GM18873 (cell line): ENCODE results near the gene GRM8.

Experiments
- ATAC-seq: cut with Tn5 transposase; IDR thresholded peaks from one replicate; pipeline ENCODE4 v1.9.1; 2021; ENCODE audit warnings: mild to moderate bottlenecking, moderate library complexity, moderate number of reproducible peaks; ENCODE audit not compliant: unreplicated experiment, low FRiP score

Gene GRM8

DNA sequence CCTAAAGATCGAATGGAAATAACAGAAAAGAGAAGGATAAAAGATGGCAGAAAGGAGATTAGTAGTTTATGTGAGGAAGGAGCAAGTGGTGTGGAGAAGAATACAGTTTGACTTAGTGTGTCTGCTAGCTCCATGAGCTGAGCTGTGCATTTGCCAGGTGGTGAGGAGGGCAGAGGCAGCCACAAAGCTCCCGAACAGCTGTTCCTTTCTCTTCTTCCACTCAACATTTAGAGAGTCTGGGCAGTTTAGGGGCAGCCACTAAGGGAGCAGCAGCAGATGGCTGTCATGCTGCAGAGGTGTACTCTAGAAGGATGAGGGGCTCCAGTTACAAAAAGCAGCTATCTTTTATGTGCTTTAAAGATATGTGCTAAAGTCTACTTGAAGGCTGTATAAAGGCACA lies 674.4 kb downstream of the GRM8 start:
- ATAC-seq, result no peak

DNA sequence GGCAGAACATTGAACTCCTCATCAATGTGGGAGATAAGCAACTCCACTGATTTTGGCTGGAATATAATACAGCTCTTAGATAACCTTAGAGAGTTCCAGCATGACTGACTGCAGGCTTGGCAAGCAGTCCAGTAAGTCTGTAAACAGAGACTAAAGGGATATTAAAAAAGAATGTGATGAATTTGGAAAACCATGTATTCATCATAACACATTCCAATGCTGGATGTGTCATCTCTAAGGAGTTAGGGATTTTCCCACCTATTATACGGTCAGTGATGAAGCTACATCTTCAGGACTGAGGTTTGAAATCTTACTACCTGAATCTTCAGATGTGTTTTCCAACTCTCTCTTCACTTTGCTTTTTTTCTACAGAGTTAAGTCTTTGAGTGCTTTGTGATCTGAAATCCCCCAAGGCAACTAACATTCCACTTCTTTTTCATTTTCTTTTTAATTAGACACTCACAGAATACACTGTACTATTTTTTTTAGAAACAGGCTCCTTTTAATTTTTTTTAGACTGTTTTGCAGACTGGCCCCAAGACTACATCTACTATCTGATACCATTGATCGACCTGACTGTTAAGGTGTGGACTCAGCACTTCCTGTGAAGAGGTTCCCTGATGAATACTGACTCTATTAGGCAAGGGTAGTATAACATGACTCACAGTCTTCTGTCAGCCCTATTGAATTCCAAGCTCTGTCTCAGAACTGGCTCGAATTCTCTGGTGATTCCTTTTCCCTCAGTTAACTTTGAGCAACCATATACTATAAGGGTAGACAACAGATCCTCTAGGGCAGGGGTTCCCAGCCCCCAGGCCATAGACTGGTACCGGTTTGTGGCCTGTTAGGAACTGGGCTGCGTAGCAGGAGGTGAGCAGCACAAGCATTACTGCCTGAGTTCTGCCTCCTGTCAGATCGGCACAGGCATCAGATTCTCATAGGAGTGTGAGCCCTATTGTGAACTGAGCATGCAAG lies 678.2 kb downstream of the GRM8 start:
- no peak for ATAC-seq

DNA sequence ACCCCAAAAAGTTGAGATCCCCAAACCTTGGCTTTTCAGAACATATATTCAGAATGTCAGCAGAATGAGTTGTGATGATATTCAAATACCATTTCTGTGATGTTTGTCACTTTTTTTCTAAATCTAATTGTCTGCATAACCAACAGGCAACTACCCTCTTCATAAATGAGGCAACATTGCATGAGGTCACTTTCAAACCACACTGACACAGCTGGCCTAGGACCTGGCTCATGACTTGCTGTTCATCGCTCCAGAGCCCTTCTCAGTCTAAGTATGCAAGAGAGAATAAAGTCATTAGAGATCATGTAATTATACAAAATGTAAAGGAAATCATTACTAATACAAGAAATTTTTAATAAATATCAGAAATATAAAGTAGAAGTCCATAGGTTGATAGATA lies 681.9 kb downstream of the GRM8 start:
- no peak for ATAC-seq

DNA sequence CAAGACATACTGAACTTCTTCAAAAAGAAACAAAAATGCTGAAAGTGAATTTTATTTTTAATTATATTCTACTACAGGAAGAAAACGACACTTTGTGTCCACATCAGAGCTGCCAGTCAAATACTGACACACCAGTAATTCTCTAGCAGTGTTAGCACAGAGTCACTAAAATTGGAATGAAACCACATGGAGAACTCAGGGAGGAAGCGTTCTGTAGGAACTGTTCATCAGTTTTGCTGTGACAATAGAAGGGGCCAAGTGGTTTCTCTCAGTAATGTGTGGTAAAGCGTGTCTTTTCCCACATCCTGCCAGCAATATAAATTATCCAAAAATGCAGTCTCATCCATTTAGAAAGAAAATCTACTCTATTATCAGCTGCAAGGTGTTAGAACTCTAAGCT lies 683.3 kb downstream of the GRM8 start:
- no peak for ATAC-seq

DNA sequence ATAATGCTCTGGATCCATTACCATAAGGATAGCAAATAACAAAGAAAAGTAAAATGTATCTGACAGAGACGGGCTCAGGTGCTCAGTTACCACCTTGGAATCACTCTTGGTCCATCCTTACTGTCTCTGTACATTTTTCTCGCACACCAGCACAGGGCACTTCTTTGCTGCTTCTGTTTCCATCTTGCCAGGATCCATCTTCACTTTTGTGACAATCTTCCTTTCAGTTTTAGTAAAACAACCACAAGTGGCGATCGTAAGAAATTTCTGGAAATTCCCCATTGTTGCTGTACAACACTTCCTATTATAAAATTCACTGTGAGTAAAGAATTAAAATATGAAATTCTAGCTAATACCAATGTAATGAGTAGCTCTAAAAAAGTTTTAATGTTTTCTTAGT lies 695.5 kb downstream of the GRM8 start:
- ATAC-seq, result peak; percentile 47

DNA sequence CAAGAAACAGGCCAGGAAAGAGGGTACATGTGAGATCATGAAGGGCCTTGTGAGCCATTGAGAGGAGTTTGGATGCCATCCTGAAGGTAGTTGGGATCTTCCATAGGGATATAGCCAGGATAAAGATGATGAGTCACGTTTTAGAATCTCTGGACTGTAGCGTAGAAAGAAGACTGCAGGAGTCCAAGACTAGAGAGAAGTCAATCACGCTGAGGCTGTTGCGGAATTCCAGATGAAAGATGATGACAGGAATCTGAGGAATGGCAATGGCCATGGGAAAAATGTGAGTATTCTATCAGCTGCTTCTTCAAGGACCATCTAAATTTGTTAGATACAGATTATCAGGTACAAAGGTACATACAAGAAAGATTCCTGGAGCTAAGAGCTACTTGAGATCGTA lies 711.3 kb downstream of the GRM8 start:
- ATAC-seq, result no peak

DNA sequence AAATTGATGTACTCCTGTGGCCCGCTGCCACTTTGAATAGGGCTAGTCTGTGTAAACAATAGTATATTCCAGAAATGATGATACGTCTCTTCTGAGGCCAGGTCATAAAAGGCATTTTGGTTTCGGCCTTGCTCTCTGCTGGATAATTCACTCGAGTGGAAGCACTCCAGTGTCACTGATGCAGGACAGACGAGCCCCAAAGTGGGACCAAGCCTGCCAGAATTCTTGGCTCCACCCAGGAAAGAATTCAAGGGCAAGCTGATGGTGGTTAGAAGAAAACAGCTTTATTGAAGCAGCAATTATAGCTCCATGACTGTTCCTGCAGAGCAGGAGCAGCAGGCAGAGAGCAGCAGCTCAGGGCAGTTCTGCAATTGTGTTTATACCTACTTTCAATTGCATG lies 717.6 kb downstream of the GRM8 start:
- ATAC-seq, result no peak

DNA sequence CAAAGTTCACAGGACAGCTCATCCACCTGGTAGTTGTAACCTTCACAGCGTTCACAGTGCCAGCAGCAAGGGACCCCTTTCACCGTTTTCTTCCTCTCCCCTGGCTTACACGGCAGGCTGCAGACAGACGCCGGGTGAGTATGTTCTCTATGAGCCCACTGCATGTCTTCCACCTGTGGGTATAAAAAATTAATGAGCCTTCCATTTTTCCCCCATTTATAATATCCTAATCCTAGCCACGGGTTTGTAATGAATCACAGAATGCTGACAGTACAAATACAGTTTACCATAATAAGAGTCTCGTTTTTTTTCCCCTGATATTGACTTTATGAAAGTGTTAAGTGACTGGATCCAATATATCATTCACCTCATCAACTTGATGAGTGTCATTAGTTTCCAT lies 719.0 kb downstream of the GRM8 start:
- no peak for ATAC-seq

DNA sequence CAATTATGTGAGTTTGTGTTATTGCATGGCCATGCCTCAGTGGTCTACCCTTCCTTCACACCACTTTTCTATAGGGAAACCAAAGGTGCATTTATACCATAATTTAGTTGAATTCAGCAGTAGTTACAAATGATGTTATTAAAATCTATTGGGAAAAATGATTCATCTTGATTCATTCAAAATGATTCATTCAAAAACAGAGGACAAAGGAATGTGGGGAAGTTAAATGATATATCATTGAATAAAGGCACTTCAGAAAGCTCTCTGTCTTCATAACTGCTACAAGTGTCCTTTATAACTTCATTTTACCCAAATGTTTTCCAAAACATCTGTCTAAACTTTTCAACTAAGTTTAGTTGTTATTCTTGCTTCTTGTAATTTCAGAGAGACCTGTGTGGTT lies 722.9 kb downstream of the GRM8 start:
- no peak for ATAC-seq

DNA sequence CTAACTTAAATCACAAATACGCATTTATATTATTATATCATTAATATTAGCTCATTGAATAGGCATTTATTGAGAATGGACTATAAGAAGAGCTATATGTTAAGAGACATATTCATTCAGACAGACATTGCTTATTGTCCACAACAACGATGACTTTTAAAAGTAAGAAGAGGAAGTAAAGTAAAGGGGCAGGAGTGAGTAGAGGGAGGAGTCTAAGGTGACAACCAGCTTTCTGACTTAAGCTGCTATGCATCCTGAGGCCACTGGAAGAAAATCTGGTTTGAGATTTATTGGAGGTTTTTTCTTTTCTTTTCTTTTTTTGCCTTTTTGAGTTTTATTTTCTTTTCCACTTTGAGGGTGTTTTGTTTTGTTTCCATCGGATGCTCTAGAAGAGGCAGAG lies 723.5 kb downstream of the GRM8 start:
- ATAC-seq, result no peak

DNA sequence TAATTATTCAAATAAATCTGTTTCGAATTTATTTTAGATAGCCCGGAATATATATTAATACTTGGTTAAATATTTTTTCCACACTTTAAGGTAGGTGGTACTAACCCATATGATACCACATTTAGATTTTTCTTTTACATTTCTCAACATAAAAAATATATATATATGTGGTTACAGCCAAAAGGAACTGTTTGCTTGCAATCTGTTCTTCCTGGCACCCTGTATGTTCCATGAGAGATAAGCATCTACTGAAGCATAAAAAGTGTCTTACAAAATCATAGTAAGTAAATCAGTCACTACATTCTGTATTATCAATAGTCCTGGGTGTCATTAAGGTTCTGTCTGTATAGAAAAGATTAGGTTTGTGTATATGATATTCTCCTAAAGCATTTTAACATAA lies 726.8 kb downstream of the GRM8 start:
- no peak for ATAC-seq

DNA sequence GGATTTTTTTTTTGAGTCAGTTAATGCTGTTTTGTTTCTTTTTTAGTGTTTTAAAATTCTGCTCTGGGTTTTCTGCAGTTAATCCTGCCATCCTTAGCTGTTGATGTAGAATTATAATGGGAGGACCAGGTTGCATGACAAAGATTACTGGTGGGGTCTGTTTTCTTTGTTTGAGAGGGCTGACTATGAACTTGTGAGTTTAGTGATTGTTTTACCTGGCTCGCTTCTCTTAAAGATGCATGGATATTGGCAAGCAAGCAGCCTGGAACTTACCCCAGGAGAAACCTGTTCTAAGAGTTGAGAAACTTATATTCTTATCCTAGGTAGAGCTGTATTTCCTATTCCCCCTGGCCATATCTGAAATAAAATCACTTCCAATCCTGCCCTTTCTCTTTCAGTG lies 727.8 kb downstream of the GRM8 start:
- no peak for ATAC-seq

DNA sequence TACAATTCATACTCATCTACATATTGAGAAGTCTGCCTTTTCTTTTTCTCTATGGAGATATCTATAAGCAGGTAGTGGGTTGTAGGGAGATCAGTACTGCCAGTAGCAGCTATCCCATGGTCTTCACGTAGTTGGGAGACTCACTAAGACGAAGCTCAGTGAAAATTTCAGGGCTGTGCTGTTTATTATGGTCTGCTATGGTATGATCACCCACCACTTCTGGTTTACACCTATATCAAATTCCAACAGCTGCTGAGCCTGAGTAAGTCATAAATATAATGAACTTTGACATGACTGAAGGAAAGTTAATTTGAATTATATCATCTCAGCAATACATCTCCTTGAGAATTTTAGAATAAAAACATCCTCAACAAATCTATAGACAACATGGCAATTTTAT lies 741.7 kb downstream of the GRM8 start:
- ATAC-seq, result no peak

DNA sequence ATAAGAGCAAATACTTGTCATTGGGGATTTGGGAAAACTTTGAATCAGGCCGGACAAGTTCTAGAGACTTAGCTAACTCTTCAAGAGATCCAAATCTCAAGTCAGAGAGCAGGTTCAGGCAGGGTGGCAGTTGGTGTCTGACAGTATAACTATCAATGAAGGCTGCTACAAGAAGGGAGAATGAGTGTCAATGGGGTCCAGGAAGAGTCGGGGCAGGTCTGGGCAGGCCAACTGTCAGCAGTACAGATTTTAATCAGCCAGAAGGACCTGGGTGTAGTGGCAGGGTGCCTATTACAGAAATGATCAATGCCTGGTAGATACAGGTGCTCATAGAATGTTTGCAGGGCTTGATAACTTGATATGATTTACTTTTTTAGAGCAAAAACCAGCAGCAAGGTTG lies 751.1 kb downstream of the GRM8 start:
- no peak for ATAC-seq

DNA sequence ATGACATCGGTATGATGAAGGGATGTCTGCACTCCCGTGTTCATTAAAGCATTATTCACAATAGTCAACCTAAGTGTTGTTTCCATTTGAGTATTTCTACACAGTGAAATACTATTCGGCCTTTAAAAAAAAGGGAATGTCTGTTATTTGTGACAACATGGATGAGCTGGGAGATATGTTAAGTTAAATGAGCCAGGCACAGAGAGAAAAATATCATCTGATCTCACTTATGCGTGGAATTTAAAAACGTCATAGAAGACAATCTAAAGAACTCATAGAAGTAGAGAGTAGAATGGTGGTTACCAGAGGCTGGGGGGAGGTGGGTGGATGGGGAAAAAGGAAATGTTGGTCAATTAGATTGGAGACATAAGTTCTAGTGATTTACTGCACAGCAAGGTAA lies 753.3 kb downstream of the GRM8 start:
- ATAC-seq, result no peak

DNA sequence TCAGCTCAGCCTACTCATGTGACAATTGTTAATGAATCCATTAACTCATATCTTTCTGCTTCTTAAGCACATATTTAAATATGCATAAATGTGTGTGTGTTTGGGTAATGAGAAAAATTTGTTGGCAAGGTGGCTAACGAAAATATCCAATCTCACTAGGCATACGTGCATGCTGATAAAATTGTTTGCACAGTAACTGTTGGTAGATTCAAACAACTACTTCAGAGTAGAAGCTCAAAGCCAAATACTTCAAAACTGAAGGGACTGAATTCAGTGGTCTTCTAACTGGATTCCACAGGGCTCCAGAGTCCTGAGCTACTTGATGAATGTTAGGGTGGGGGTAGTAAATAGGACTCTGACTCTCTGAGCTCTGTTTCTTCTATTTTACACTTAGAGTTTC lies 757.0 kb downstream of the GRM8 start:
- ATAC-seq, result no peak

DNA sequence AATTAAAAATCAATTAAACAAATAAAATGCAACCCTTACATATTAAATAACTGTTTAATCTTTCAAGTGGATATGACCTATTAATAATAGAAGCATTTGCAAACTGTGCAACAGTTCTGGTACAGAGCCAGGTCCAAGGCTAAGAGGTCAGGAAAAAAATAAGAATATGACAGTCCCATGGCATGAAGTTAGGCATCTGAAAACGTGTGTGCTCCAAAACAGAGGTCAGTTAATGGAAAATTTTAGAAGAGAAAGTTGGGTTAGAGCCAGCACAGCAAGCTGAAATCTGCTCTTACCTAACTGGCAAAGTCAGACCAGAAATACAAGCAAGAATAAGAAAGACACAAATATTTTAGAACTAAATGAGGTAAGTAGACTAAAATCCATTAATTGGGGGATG lies 757.7 kb downstream of the GRM8 start:
- no peak for ATAC-seq

DNA sequence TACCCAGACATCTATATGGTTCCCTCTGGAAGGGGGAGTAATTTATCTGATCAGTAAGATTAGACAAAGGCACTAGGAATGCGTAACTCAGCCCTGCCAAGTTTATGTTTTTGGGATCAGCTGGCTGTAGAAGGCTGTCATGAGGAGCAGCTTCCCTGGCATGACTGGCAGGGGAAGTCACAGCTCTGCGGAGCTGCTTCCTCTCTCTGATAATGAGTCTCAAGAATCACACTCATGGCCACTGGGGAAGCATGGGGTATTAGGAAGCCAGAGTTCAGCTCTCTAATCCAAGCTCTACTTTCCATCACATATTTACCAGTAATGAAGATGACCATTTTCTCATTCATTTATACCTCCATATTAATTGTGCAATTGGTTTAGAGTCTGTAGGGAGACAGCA lies 758.9 kb downstream of the GRM8 start:
- no peak for ATAC-seq

DNA sequence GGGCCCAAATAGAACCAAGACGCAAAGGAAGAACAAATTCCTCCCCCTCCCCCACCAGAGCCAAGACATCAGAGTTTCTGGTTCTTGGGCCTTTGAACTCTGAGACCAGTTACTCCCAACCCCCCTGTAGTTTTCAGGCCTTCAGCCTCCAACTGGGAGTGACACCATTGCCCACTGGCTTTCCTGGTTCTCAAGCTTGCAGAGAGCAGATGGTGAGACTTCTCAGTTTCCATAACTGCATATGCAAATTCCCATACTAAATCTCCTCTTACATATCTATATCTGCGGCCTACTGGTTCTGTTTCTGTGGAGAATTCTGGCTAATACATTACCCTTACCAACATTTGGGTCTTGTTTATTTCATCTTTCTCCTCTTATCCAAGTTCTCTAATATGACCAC lies 762.9 kb downstream of the GRM8 start:
- ATAC-seq, result no peak

DNA sequence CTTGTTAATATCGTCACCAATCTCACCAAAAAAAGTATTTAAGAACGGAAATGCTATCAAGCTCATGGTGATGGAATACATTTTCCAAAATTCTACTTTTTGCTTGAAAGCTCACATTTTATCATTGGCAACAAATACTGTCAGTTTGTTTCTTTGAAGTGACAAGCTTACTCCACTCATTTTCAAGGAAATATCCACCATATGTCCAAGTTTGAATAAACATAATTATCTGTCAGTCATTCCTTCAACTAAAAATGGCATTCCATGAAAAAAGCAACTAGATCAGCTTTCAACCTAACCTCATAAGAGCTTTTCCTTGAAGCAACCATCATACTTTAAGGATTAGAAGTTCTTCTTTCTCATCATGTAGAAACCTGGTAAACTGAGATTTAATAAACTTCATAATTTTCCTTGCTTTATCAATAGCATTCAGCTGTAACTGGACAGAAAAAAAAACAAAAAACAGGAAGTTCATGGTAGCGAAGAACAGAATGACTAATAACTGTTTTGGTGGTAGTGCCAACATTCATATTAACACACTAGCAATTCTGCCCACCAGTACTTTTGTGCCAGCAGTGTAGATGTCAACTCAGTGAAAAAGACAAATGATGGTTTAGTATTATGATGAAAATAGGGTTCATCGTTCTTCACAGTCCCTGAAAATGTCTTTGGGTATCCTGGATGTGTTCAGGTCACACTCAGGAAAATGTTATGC lies 764.9 kb downstream of the GRM8 start:
- ATAC-seq, result no peak

DNA sequence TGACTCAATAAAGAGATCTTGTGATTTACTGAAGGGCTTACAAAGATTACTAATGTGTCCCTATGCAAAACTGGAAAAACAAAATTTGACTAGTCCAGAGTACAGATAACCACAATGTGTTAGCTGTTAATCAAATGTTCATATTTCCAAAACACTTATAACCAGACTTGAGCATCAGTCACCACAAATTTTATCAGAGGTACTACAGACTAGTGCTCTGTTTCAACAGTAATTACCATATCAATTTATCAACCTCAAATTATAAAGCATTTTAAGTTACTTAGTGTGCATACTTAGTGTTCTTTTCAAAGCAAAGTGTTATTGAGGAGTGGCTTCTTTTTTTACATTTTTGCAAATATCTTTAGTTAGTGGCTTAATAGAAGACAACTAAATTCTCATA lies 765.9 kb downstream of the GRM8 start:
- ATAC-seq, result no peak

DNA sequence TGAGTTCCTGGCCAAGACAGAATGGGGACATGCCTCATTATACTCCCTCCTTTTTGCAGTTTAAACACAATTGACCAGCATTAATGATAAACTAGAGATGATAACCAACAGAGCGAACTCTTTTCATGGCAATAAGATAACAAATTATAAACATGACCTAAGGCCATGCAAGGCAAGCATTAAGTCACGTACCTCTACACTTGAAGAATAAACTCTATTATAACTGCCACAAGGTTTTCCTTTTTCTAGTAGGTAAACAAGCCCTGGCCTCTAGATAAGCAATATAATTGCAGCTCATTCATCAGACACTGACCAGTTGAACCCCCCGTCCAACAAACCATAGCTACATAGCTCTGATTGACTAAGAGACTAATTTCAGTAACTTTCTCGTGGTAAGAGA lies 767.0 kb downstream of the GRM8 start:
- no peak for ATAC-seq
